Activated CD8-positive, alpha-beta T cell treated with anti-CD3 and anti-CD28 coated beads for 36 hours (primary cell): Measurements from ENCODE around the gene TGFB1I1. TPM values are rescaled to one million over a fixed set of nuclear protein-coding genes. Genes with fewer than 3 reads are reported as not detected.

Experiments
- ATAC-seq: fragments of 200-7000 bp; cut with Tn5 transposase; one replicate; pipeline ENCODE4 v1.10.0; 2021; ENCODE audit warnings: mild to moderate bottlenecking, moderate library complexity
- CTCF ChIA-PET: fragments of 350-600 bp; sonication (Branson Sonifier 250); formaldehyde crosslinking; loops from one replicate; lab custom pipeline; 2021; ENCODE audit warnings: antibody characterized with exemption; lab: Charles Lee
- POLR2A ChIA-PET: fragments of 350-600 bp; sonication (Branson Sonifier 250); formaldehyde crosslinking; loops from one replicate; lab custom pipeline; 2021; ENCODE audit warnings: antibody characterized with exemption; lab: Charles Lee
- DNase-seq: peaks from one replicate; pipeline ENCODE4 v3.0.0-alpha.2; 2020
- H3K27ac Mint-ChIP-seq: one replicate; pipeline ENCODE4 v1.8.0; 2021; ENCODE audit warnings: mild to moderate bottlenecking, mixed read lengths
- H3K27me3 Mint-ChIP-seq: one replicate; pipeline ENCODE4 v1.8.0; 2021; ENCODE audit warnings: mixed read lengths
- H3K36me3 Mint-ChIP-seq: one replicate; pipeline ENCODE4 v1.8.0; 2021; ENCODE audit warnings: low read depth, mixed read lengths
- H3K4me1 Mint-ChIP-seq: one replicate; pipeline ENCODE4 v1.8.0; 2021; ENCODE audit warnings: low read depth, mixed read lengths
- H3K4me3 Mint-ChIP-seq: one replicate; pipeline ENCODE4 v1.8.0; 2021; ENCODE audit warnings: mild to moderate bottlenecking, moderate library complexity, mixed read lengths
- H3K9me3 Mint-ChIP-seq: one replicate; pipeline ENCODE4 v1.8.0; 2021; ENCODE audit warnings: mixed read lengths
- CTCF ChIP-seq: fragments of 200-600 bp; IDR thresholded peaks from one replicate; pipeline ENCODE4 v1.8.0; 2022; ENCODE audit warnings: antibody characterized with exemption, mild to moderate bottlenecking
- intact Hi-C: fragments of 100-400 bp; cut with micrococcal nuclease; formaldehyde crosslinking; loops from one replicate; pipeline ENCODE4 v1.10.0; 2022
- total RNA-seq, 2 experiments: library from RNA; stranded (reverse); gene quantifications; one replicate each; pipeline ENCODE4 v1.2.3, GENCODE V29; 2021

Gene TGFB1I1
- total RNA-seq, 2 experiments from 2014 or later, result 0.92 to 1.2 TPM

GRCh38 chr16:31487071-31487719 is 15.2 kb downstream of the TGFB1I1 start:
- ATAC-seq (no peak), DNase-seq (no peak)
- intact Hi-C loops, result no loop called here
- TF ChIP-seq CTCF, result no peak
- no peaks in the 10 kb centered on the region for H3K27me3 Mint-ChIP-seq
- CTCF ChIA-PET, result interaction anchor here (0.8 to 1.4 kb wide), 2 partner anchors 9 to 12 kb away, joined by 3 to 5 read pairs; no protein-coding TSS in a partner anchor
- peak overlapping the region; percentile 79 for H3K4me3 Mint-ChIP-seq
- no peaks in the 10 kb centered on the region for H3K9me3 Mint-ChIP-seq
- POLR2A ChIA-PET, result interaction anchor here (0.5 to 2.2 kb wide), 5 partner anchors 11 to 461 kb away, joined by 3 to 16 read pairs (median 6); a partner anchor contains a TSS
- H3K27ac Mint-ChIP-seq, result no peak overlapping the region
- peaks cover 3% of the 10 kb centered on the region for H3K36me3 Mint-ChIP-seq
- H3K4me1 Mint-ChIP-seq, result peaks cover 3% of the 10 kb centered on the region

- ChIA-PET POLR2A (interaction anchor here (0.5 to 2.2 kb wide), 5 partner anchors 11 to 461 kb away, joined by 3 to 16 read pairs (median 6); partner anchors contain the start of gene RUSF1), CTCF (interaction anchor here (0.8 to 1.4 kb wide), 2 partner anchors 10 to 12 kb away, joined by 3 to 5 read pairs; no protein-coding TSS in a partner anchor)
- DNase-seq, result peak; percentile 74
- no peak for TF ChIP-seq CTCF
- ATAC-seq, result peak; percentile 94
- intact Hi-C loops, result no loop called here
- peaks cover 5% of the 10 kb centered on the region for H3K36me3 Mint-ChIP-seq
- peaks cover 3% of the 10 kb centered on the region for H3K4me1 Mint-ChIP-seq
- H3K27me3 Mint-ChIP-seq, result no peaks in the 10 kb centered on the region
- peak overlapping the region; percentile 79 for H3K4me3 Mint-ChIP-seq
- no peak overlapping the region for H3K27ac Mint-ChIP-seq
- H3K9me3 Mint-ChIP-seq, result no peaks in the 10 kb centered on the region
These were observed 15.9 kb downstream of the TGFB1I1 start for GRCh38 chr16:31487720-31488467.

- DNase-seq (no peak), ATAC-seq (no peak)
- Mint-ChIP-seq H3K27ac (no peak overlapping the region), H3K27me3 (no peaks in the 10 kb centered on the region), H3K4me3 (no peak overlapping the region), H3K9me3 (no peaks in the 10 kb centered on the region), H3K36me3 (peaks cover 10% of the 10 kb centered on the region), H3K4me1 (peaks cover 3% of the 10 kb centered on the region)
- ChIA-PET CTCF (interaction anchor here (1.4 to 1.5 kb wide), 2 partner anchors 10 to 28 kb away, joined by 4 to 5 read pairs; no protein-coding TSS in a partner anchor), POLR2A (interaction anchor here (0.9 to 2.2 kb wide), 3 partner anchors 12 to 20 kb away, joined by 3 to 16 read pairs (median 6); partner anchors contain the start of gene RUSF1)
- intact Hi-C loops, result no loop called here
- no peak for TF ChIP-seq CTCF
These were observed 16.7 kb downstream of the TGFB1I1 start for GRCh38 chr16:31488468-31489297.

GRCh38 chr16:31489298-31489564 is 17.3 kb downstream of the TGFB1I1 start:
- TF ChIP-seq CTCF, result no peak
- H3K36me3 Mint-ChIP-seq, result peaks cover 10% of the 10 kb centered on the region
- no peaks in the 10 kb centered on the region for H3K27me3 Mint-ChIP-seq
- peaks cover 3% of the 10 kb centered on the region for H3K4me1 Mint-ChIP-seq
- H3K4me3 Mint-ChIP-seq, result no peak overlapping the region
- H3K27ac Mint-ChIP-seq, result no peak overlapping the region
- DNase-seq (no peak), ATAC-seq (no peak)
- intact Hi-C loops, result no loop called here
- H3K9me3 Mint-ChIP-seq, result no peaks in the 10 kb centered on the region
- CTCF ChIA-PET, result interaction anchor here (1.5 kb wide), 1 partner anchor 29 kb away, joined by 4 read pairs; no protein-coding TSS in a partner anchor
- POLR2A ChIA-PET, result interaction anchor here (0.9 to 2.2 kb wide), 2 partner anchors 13 to 19 kb away, joined by 3 to 16 read pairs; partner anchors contain the start of gene RUSF1
